Mesenchymal stem cell (in vitro differentiated cells and primary cell): ENCODE data around the gene ADAMTSL3.

Source experiments
- DNase-seq: peaks from one replicate; pipeline ENCODE4 v3.0.0-alpha.2; 2013
- H2AFZ ChIP-seq: one replicate; pipeline ENCODE4 v1.6.1; 2013; ENCODE audit warnings: low read depth, mild to moderate bottlenecking, control low read depth, inconsistent platforms, low read length, moderate library complexity
- H2AK5ac ChIP-seq: 2 replicates; pipeline ENCODE4 v1.6.1; 2013; ENCODE audit warnings: low read length, moderate library complexity, mild to moderate bottlenecking, inconsistent platforms; ENCODE audit not compliant: severe bottlenecking
- H2BK120ac ChIP-seq: one replicate; pipeline ENCODE4 v1.6.1; 2013; ENCODE audit warnings: low read depth, mild to moderate bottlenecking, inconsistent platforms, low read length, moderate library complexity
- H2BK12ac ChIP-seq, 2 experiments: one replicate each; pipeline ENCODE4 v1.6.1; 2013; ENCODE audit warnings: inconsistent platforms in 2 of 2, low read length in 2 of 2, mild to moderate bottlenecking in 2 of 2, moderate library complexity in 2 of 2, control low read depth in 1 of 2
- H2BK15ac ChIP-seq: one replicate; pipeline ENCODE4 v1.6.1; 2013; ENCODE audit warnings: mild to moderate bottlenecking, low read depth, inconsistent platforms; ENCODE audit not compliant: poor library complexity, severe bottlenecking
- H2BK5ac ChIP-seq: 2 replicates; pipeline ENCODE4 v1.6.1; 2013; ENCODE audit warnings: low read depth, mild to moderate bottlenecking, low read length, control low read depth, inconsistent platforms; ENCODE audit not compliant: poor library complexity, severe bottlenecking
- H3K14ac ChIP-seq, 2 experiments: one replicate each; pipeline ENCODE4 v1.6.1; 2013; ENCODE audit warnings: inconsistent platforms in 2 of 2, low read length in 2 of 2, control low read depth in 1 of 2, mild to moderate bottlenecking in 1 of 2, moderate library complexity in 1 of 2
- H3K18ac ChIP-seq, 2 experiments: one replicate each; pipeline ENCODE4 v1.6.1; 2013; ENCODE audit warnings: inconsistent platforms in 2 of 2, low read length in 2 of 2, control low read depth in 1 of 2, low read depth in 1 of 2, mild to moderate bottlenecking in 1 of 2
- H3K23ac ChIP-seq, 2 experiments: one replicate each; pipeline ENCODE4 v1.6.1; 2013; ENCODE audit warnings: inconsistent platforms in 2 of 2, low read length in 2 of 2, mild to moderate bottlenecking in 2 of 2, moderate library complexity in 2 of 2, control low read depth in 1 of 2
- H3K27ac ChIP-seq: 2 replicates; pipeline ENCODE4 v1.5.1; 2013; ENCODE audit warnings: mild to moderate bottlenecking, moderate library complexity, low read length, control low read depth, inconsistent platforms; ENCODE audit not compliant: poor library complexity, severe bottlenecking
- H3K27me3 ChIP-seq, 2 experiments: 2 replicates each; pipeline versions ENCODE4 v1.6.1 to v1.7.0; 2013; ENCODE audit warnings: low read length in 2 of 2, mild to moderate bottlenecking in 2 of 2, moderate library complexity in 2 of 2, control low read depth in 1 of 2, inconsistent platforms in 1 of 2; ENCODE audit not compliant: control insufficient read depth in 1 of 2, insufficient read depth in 1 of 2
- H3K36me3 ChIP-seq, 2 experiments: 2 replicates each; pipeline versions ENCODE4 v1.6.1 to v1.7.0; 2013; ENCODE audit warnings: low read length in 2 of 2, control low read depth in 1 of 2, inconsistent platforms in 1 of 2, low read depth in 1 of 2, mild to moderate bottlenecking in 1 of 2; ENCODE audit not compliant: insufficient read depth in 2 of 2, control insufficient read depth in 1 of 2
- H3K4ac ChIP-seq, 2 experiments: one replicate each; pipeline ENCODE4 v1.6.1; 2013; ENCODE audit warnings: inconsistent platforms in 2 of 2, low read length in 2 of 2, mild to moderate bottlenecking in 2 of 2, moderate library complexity in 2 of 2, control low read depth in 1 of 2, low read depth in 1 of 2
- H3K4me1 ChIP-seq: 2 replicates; pipeline ENCODE4 v1.6.1; 2013; ENCODE audit warnings: low read depth, low read length, control low read depth; ENCODE audit not compliant: control insufficient read depth, insufficient read depth
- H3K4me2 ChIP-seq: 2 replicates; pipeline ENCODE4 v1.6.1; 2013; ENCODE audit warnings: low read length, mild to moderate bottlenecking, inconsistent platforms; ENCODE audit not compliant: poor library complexity, severe bottlenecking
- H3K4me3 ChIP-seq, 2 experiments: 2 replicates each; pipeline versions ENCODE4 v1.5.1 to v1.7.0; 2013; ENCODE audit warnings: low read length in 2 of 2, mild to moderate bottlenecking in 2 of 2, control low read depth in 1 of 2, low read depth in 1 of 2; ENCODE audit not compliant: insufficient read depth in 1 of 2
- H3K79me1 ChIP-seq: replicated peaks from 2 replicates; pipeline ENCODE4 v1.6.1; 2013; ENCODE audit warnings: mild to moderate bottlenecking, control low read depth, low read length, inconsistent platforms; ENCODE audit not compliant: poor library complexity, severe bottlenecking
- H3K9ac ChIP-seq: 2 replicates; pipeline ENCODE4 v1.7.0; 2013; ENCODE audit warnings: mild to moderate bottlenecking, low read length, moderate library complexity
- H3K9me3 ChIP-seq: 2 replicates; pipeline ENCODE4 v1.7.0; 2013; ENCODE audit warnings: mild to moderate bottlenecking, low read length; ENCODE audit not compliant: control insufficient read depth
- H4K8ac ChIP-seq: one replicate; pipeline ENCODE4 v1.6.1; 2013; ENCODE audit warnings: inconsistent platforms, mild to moderate bottlenecking, low read length, moderate library complexity
- H4K91ac ChIP-seq: one replicate; pipeline ENCODE4 v1.6.1; 2013; ENCODE audit warnings: mild to moderate bottlenecking, low read length, inconsistent platforms
- WGBS: methylation state at CpG from one replicate; pipeline ENCODE4 v1.1.7; 2013; ENCODE audit warnings: mixed read lengths; 5-methylcytosine and 5-hydroxymethylcytosine counted together

The ADAMTSL3 gene

GRCh38 chr15:84001655-84002054 lies 347.7 kb downstream of the ADAMTSL3 start:
- H3K79me1 ChIP-seq, result no peaks in the 10 kb centered on the region
- H2BK15ac ChIP-seq, result no peak overlapping the region
- peak overlapping the region; percentile 47 for H2AK5ac ChIP-seq
- no peaks in the 10 kb centered on the region for H3K27me3 ChIP-seq
- H3K27ac ChIP-seq, result no peak overlapping the region
- H3K36me3 ChIP-seq, result no peaks in the 10 kb centered on the region
- H2BK5ac ChIP-seq, result no peak overlapping the region
- peaks cover 4% of the 10 kb centered on the region for H3K9me3 ChIP-seq
- H3K4me2 ChIP-seq, result no peak overlapping the region
- no peak overlapping the region for H3K14ac ChIP-seq
- no peak overlapping the region for H3K4ac ChIP-seq
- no peak for DNase-seq
- H3K23ac ChIP-seq, result no peak overlapping the region
- no peak overlapping the region for H2BK12ac ChIP-seq
- no peak overlapping the region for H4K8ac ChIP-seq
- H3K4me1 ChIP-seq, result peaks cover 8% of the 10 kb centered on the region
- no peak overlapping the region for H2AFZ ChIP-seq
- no peak overlapping the region for H2BK120ac ChIP-seq
- H3K4me3 ChIP-seq, result no peak overlapping the region
- no peak overlapping the region for H4K91ac ChIP-seq
- H3K9ac ChIP-seq, result no peak overlapping the region
- no peak overlapping the region for H3K18ac ChIP-seq

GRCh38 chr15:84003791-84004503 lies 350.0 kb downstream of the ADAMTSL3 start:
- Histone ChIP-seq H2BK12ac (no peak overlapping the region), H3K4me2 (no peak overlapping the region), H3K4me1 (peaks cover 8% of the 10 kb centered on the region), H2AFZ (no peak overlapping the region), H2AK5ac (no peak overlapping the region), H3K27ac (no peak overlapping the region), H4K8ac (no peak overlapping the region), H3K23ac (no peak overlapping the region), H3K9me3 (no peaks in the 10 kb centered on the region), H3K4me3 (no peak overlapping the region), H3K18ac (no peak overlapping the region), H4K91ac (no peak overlapping the region), H3K36me3 (no peaks in the 10 kb centered on the region), H3K14ac (no peak overlapping the region), H2BK5ac (no peak overlapping the region), H3K27me3 (no peaks in the 10 kb centered on the region), H2BK120ac (no peak overlapping the region), H3K4ac (no peak overlapping the region), H3K79me1 (no peaks in the 10 kb centered on the region), H3K9ac (no peak overlapping the region), H2BK15ac (no peak overlapping the region)
- WGBS, result 72% methylated on average over 4 of the region's 6 CpGs
- DNase-seq, result no peak

GRCh38 chr15:84006421-84006820 lies 352.5 kb downstream of the ADAMTSL3 start:
- H3K27me3 ChIP-seq, result no peaks in the 10 kb centered on the region
- no peak overlapping the region for H3K9ac ChIP-seq
- H2BK5ac ChIP-seq, result no peak overlapping the region
- H2BK120ac ChIP-seq, result no peak overlapping the region
- H3K14ac ChIP-seq, result no peak overlapping the region
- H4K8ac ChIP-seq, result no peak overlapping the region
- no peaks in the 10 kb centered on the region for H3K79me1 ChIP-seq
- H2AFZ ChIP-seq, result no peak overlapping the region
- DNase-seq, result no peak
- H3K4ac ChIP-seq, result no peak overlapping the region
- H4K91ac ChIP-seq, result no peak overlapping the region
- no peak overlapping the region for H2AK5ac ChIP-seq
- H3K18ac ChIP-seq, result no peak overlapping the region
- 56% methylated on average over 3 of the region's 4 CpGs for WGBS
- no peak overlapping the region for H3K4me2 ChIP-seq
- no peaks in the 10 kb centered on the region for H3K36me3 ChIP-seq
- H3K23ac ChIP-seq, result no peak overlapping the region
- H3K4me3 ChIP-seq, result no peak overlapping the region
- H2BK12ac ChIP-seq, result no peak overlapping the region
- no peak overlapping the region for H2BK15ac ChIP-seq
- peaks cover 6% of the 10 kb centered on the region for H3K4me1 ChIP-seq
- no peak overlapping the region for H3K27ac ChIP-seq
- H3K9me3 ChIP-seq, result no peaks in the 10 kb centered on the region

DNA sequence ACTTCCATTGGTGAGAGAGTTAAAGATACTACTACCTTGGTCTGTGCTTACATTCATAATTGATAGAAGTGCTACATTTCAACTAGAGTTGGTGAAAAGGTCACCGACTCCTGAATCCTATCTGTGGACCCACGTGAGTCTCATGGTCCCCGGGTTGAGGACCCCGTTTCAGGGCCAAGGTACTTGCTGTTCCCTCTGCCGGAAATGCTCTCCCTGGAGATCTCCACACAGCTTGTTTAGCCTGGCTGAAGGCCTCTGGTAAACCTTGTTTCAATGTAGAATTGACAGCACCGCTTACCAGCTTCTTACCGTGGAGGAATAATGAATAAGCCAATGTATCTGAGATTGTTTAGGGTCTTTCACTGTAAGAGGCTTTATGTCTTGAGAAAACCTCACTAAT lies 355.7 kb downstream of the ADAMTSL3 start:
- H2AFZ ChIP-seq, result no peak overlapping the region
- no peak overlapping the region for H2BK15ac ChIP-seq
- no peak overlapping the region for H3K4me2 ChIP-seq
- no peaks in the 10 kb centered on the region for H3K4me1 ChIP-seq
- H2AK5ac ChIP-seq, result no peak overlapping the region
- H3K4ac ChIP-seq, result no peak overlapping the region
- no peak overlapping the region for H4K8ac ChIP-seq
- H2BK12ac ChIP-seq, result no peak overlapping the region
- no peaks in the 10 kb centered on the region for H3K36me3 ChIP-seq
- H2BK120ac ChIP-seq, result no peak overlapping the region
- 90% methylated on average over 7 of the region's 7 CpGs for WGBS
- H3K79me1 ChIP-seq, result no peaks in the 10 kb centered on the region
- no peak overlapping the region for H2BK5ac ChIP-seq
- no peak overlapping the region for H3K23ac ChIP-seq
- peaks cover 14% of the 10 kb centered on the region for H3K9me3 ChIP-seq
- no peak overlapping the region for H3K9ac ChIP-seq
- no peak overlapping the region for H3K27ac ChIP-seq
- H3K27me3 ChIP-seq, result peaks cover 0 to 7% of the 10 kb centered on the region in 2 experiments
- no peak overlapping the region for H3K14ac ChIP-seq
- no peak overlapping the region for H3K18ac ChIP-seq
- H4K91ac ChIP-seq, result no peak overlapping the region
- H3K4me3 ChIP-seq, result no peak overlapping the region
- no peak for DNase-seq
